C4-2B (cell line): Measurements from ENCODE around the gene ITGA8.

ENCODE experiments used
- ZFX ChIP-seq: fragments of 450-650 bp; IDR thresholded peaks from 2 replicates; pipeline ENCODE4 v1.6.1; 2017
- TF ChIP-seq, protein P1 (sequence below): fragments of 450-650 bp; conservative IDR thresholded peaks from 2 replicates; pipeline ENCODE4 v1.5.1; 2017; ENCODE audit warnings: mild to moderate bottlenecking

DNA sequence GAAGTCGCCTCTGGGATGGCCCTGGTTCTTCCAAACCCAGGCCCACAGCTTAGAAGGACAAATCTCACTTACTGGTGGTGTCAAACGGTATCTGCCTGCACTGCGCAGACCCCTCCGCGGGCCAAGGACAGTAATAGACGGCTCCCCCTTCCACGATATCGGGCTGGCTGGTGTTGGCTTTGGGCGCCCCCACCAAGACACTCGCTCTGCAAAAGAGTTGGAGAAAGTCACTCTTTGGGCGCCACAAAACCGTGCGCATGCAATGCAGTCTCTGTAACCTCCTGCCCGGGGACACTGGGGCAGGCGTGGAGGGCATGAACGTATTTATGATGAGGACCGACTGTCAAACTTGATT, 1.1 kb downstream of the ITGA8 start:
- TF ChIP-seq, protein P1, sequence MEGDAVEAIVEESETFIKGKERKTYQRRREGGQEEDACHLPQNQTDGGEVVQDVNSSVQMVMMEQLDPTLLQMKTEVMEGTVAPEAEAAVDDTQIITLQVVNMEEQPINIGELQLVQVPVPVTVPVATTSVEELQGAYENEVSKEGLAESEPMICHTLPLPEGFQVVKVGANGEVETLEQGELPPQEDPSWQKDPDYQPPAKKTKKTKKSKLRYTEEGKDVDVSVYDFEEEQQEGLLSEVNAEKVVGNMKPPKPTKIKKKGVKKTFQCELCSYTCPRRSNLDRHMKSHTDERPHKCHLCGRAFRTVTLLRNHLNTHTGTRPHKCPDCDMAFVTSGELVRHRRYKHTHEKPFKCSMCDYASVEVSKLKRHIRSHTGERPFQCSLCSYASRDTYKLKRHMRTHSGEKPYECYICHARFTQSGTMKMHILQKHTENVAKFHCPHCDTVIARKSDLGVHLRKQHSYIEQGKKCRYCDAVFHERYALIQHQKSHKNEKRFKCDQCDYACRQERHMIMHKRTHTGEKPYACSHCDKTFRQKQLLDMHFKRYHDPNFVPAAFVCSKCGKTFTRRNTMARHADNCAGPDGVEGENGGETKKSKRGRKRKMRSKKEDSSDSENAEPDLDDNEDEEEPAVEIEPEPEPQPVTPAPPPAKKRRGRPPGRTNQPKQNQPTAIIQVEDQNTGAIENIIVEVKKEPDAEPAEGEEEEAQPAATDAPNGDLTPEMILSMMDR: no peak
- no peak for TF ChIP-seq ZFX
